A549 (cell line): ENCODE results near the gene ARID3A.

Experiments used
- MAFK ChIP-seq: fragments of 450-650 bp; IDR thresholded peaks from 2 replicates; pipeline ENCODE4 v1.6.1; 2014; ENCODE audit not compliant: partially characterized antibody
- MYC ChIP-seq: IDR thresholded peaks from 2 replicates; pipeline ENCODE4 v1.6.1; 2012; ENCODE audit warnings: mild to moderate bottlenecking, inconsistent platforms, low read length, improper control_type of control experiment, borderline replicate concordance
- TF ChIP-seq, protein P1 (sequence below): fragments of >200 bp; sonication (Bioruptor Twin); formaldehyde crosslinking; IDR thresholded peaks from 3 replicates; pipeline ENCODE4 v1.5.1; 2016
- TF ChIP-seq, protein P2 (sequence below): fragments of 200-600 bp; sonication (generic); IDR thresholded peaks from 2 replicates; pipeline ENCODE4 v1.6.1; 2016; ENCODE audit warnings: antibody characterized with exemption, mild to moderate bottlenecking, moderate library complexity

DNA sequence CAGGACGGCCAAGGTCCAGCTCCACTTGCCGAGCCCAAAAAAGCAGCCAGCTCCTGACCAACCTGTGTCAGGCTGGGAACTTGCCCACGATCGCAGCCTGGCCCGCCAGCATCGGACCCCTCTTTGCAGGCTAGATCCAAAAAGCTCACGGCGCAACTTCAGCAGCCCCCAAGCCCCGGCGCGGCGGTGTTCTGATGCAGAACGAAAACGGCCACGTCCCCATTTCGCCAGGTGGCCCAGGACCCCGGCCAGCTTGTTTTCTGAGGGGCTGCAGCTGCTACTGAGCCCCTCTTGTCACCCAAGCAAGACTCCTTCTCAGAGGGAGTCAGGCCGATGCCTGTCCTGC, 93.8 kb downstream of the ARID3A start:
- TF ChIP-seq, protein P1, sequence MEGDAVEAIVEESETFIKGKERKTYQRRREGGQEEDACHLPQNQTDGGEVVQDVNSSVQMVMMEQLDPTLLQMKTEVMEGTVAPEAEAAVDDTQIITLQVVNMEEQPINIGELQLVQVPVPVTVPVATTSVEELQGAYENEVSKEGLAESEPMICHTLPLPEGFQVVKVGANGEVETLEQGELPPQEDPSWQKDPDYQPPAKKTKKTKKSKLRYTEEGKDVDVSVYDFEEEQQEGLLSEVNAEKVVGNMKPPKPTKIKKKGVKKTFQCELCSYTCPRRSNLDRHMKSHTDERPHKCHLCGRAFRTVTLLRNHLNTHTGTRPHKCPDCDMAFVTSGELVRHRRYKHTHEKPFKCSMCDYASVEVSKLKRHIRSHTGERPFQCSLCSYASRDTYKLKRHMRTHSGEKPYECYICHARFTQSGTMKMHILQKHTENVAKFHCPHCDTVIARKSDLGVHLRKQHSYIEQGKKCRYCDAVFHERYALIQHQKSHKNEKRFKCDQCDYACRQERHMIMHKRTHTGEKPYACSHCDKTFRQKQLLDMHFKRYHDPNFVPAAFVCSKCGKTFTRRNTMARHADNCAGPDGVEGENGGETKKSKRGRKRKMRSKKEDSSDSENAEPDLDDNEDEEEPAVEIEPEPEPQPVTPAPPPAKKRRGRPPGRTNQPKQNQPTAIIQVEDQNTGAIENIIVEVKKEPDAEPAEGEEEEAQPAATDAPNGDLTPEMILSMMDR = no peak
- TF ChIP-seq, protein P2, sequence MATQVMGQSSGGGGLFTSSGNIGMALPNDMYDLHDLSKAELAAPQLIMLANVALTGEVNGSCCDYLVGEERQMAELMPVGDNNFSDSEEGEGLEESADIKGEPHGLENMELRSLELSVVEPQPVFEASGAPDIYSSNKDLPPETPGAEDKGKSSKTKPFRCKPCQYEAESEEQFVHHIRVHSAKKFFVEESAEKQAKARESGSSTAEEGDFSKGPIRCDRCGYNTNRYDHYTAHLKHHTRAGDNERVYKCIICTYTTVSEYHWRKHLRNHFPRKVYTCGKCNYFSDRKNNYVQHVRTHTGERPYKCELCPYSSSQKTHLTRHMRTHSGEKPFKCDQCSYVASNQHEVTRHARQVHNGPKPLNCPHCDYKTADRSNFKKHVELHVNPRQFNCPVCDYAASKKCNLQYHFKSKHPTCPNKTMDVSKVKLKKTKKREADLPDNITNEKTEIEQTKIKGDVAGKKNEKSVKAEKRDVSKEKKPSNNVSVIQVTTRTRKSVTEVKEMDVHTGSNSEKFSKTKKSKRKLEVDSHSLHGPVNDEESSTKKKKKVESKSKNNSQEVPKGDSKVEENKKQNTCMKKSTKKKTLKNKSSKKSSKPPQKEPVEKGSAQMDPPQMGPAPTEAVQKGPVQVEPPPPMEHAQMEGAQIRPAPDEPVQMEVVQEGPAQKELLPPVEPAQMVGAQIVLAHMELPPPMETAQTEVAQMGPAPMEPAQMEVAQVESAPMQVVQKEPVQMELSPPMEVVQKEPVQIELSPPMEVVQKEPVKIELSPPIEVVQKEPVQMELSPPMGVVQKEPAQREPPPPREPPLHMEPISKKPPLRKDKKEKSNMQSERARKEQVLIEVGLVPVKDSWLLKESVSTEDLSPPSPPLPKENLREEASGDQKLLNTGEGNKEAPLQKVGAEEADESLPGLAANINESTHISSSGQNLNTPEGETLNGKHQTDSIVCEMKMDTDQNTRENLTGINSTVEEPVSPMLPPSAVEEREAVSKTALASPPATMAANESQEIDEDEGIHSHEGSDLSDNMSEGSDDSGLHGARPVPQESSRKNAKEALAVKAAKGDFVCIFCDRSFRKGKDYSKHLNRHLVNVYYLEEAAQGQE = no peak
- TF ChIP-seq MYC (no peak), MAFK (no peak)
